Hepatocyte (in vitro differentiated cells): Measurements from ENCODE around the gene TCTN1. TPM values are rescaled to one million over a fixed set of nuclear protein-coding genes. Genes with fewer than 3 reads are reported as not detected.

ENCODE experiments used
- DNase-seq: peaks from one replicate; pipeline ENCODE4 v3.0.0-alpha.2; 2016; ENCODE audit warnings: low spot score
- H2AFZ ChIP-seq: fragments of 200-600 bp; sonication (generic); 2 replicates; pipeline ENCODE4 v1.6.0; 2016; ENCODE audit warnings: antibody characterized with exemption, mild to moderate bottlenecking
- H3K27ac ChIP-seq: fragments of 200-600 bp; sonication (generic); 2 replicates; pipeline ENCODE4 v1.5.1; 2016; ENCODE audit warnings: mild to moderate bottlenecking
- H3K27me3 ChIP-seq: fragments of 200-600 bp; sonication (generic); 2 replicates; pipeline ENCODE4 v1.6.1; 2016
- H3K36me3 ChIP-seq: fragments of 200-600 bp; sonication (generic); replicated peaks from 2 replicates; pipeline ENCODE4 v1.5.1; 2016; ENCODE audit warnings: low read depth; ENCODE audit not compliant: insufficient read depth
- H3K4me1 ChIP-seq: fragments of 200-600 bp; sonication (generic); 2 replicates; pipeline ENCODE4 v1.5.1; 2016; ENCODE audit warnings: mild to moderate bottlenecking, moderate library complexity; ENCODE audit not compliant: insufficient read depth
- H3K4me2 ChIP-seq: fragments of 200-600 bp; sonication (generic); 2 replicates; pipeline ENCODE4 v1.6.0; 2016
- H3K4me3 ChIP-seq: fragments of 200-600 bp; sonication (generic); 2 replicates; pipeline ENCODE4 v1.5.1; 2016; ENCODE audit warnings: mild to moderate bottlenecking
- H3K79me2 ChIP-seq: fragments of 200-600 bp; sonication (generic); 2 replicates; pipeline ENCODE4 v1.6.0; 2017; ENCODE audit warnings: mild to moderate bottlenecking
- H3K9me2 ChIP-seq: fragments of 200-600 bp; sonication (generic); replicated peaks from 2 replicates; pipeline ENCODE4 v1.6.0; 2017; ENCODE audit warnings: mild to moderate bottlenecking; ENCODE audit not compliant: insufficient read depth
- H3K9me3 ChIP-seq: fragments of 200-600 bp; sonication (generic); 2 replicates; pipeline ENCODE4 v1.5.1; 2016; ENCODE audit warnings: low read depth, mild to moderate bottlenecking
- H4K20me1 ChIP-seq: fragments of 200-600 bp; sonication (generic); 2 replicates; pipeline ENCODE4 v1.6.0; 2016; ENCODE audit warnings: mild to moderate bottlenecking; ENCODE audit not compliant: insufficient read depth, poor library complexity, severe bottlenecking
- EZH2 ChIP-seq: fragments of 200-600 bp; sonication (generic); IDR thresholded peaks from 2 replicates; pipeline ENCODE4 v1.6.1; 2016; ENCODE audit warnings: antibody characterized with exemption, mild to moderate bottlenecking, borderline replicate concordance
- EZH2phosphoT487 ChIP-seq: fragments of 200-600 bp; sonication (generic); IDR thresholded peaks from one replicate; pipeline ENCODE4 v1.6.1; 2018; ENCODE audit warnings: antibody characterized with exemption, mild to moderate bottlenecking, low read depth, moderate library complexity; ENCODE audit not compliant: unreplicated experiment, severe bottlenecking
- WGBS: methylation state at CpG from one replicate; pipeline ENCODE4 v1.1.6; 2016; ENCODE audit warnings: low lambda C conversion rate; ENCODE audit errors: missing lambda C conversion rate; 5-methylcytosine and 5-hydroxymethylcytosine counted together
- polyA plus RNA-seq: library from polyadenylated mRNA; unstranded; fragments of >200 nt; fragmentation: Nextera tagmentation; extraction: Ambion mirVana; gene quantifications from 2 replicates; pipeline ENCODE4 v1.2.1, GENCODE V29; 2016
- total RNA-seq: library from RNA; depleted of rRNA; stranded (reverse); fragments of >200 nt; gene quantifications from 2 replicates; pipeline ENCODE4 v1.2.3, GENCODE V29; 2014
- TF ChIP-seq, protein P1 (sequence below): fragments of 200-600 bp; sonication (generic); IDR thresholded peaks from 2 replicates; pipeline ENCODE4 v1.5.1; 2016; ENCODE audit warnings: antibody characterized with exemption, mild to moderate bottlenecking; ENCODE audit not compliant: poor library complexity

The TCTN1 gene
- total RNA-seq, result 36.8 and 40.6 TPM in 2 replicates
- 39.0 and 40.9 TPM in 2 replicates for polyA plus RNA-seq

DNA sequence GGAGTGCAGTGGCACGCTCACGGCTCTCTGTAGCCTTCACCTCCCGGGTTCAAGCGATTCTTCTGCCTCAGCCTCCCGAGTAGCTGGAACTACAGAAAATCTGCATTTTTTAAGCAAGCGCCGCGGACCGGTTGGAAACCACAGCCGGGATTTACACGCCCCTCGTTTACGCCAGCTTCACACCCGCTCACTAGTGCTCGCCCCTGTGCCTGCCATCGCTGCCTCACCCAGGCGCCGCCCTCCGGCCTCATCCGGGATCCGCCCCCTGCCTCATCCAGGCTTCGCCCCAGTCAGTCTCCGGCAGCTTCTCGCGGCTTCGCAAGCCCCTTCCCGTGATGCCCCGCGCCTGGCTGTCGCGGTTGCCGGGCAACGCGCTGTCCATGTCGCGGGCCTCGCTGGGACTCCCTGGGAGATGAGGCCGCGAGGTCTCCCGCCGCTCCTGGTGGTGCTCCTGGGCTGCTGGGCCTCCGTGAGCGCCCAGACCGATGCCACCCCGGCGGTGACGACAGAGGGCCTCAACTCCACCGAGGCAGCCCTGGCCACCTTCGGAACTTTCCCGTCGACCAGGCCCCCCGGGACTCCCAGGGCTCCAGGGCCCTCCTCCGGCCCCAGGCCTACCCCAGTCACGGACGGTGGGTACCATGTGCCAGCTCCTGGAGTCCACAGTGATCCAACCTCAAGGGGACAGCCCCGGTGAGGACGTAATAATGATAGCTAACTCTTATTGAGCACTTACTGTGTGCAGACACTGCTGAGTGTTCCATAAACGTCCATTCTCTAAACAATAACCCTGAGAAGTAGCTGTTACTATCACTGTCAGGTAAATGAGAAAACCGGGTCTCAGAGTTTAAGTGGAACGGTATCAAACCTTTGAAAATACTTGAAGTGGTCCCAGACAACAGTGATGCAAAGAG, at the start of gene TCTN1:
Gene TCTN1 (plus strand): TSS at position 359 of the 914 bp plus-strand sequence. CDS start 54 bp downstream, at position 413.
- DNase-seq, result peak; percentile 98
- 4% methylated on average over 52 of the region's 60 CpGs for WGBS
- Histone ChIP-seq H3K4me3 (peak within 1 kb of the TSS; percentile 52), H3K36me3 (no peaks in the 10 kb centered on the region), H3K9me3 (no peaks in the 10 kb centered on the region), H3K79me2 (peaks cover 10% of the 10 kb centered on the region), H3K4me1 (peaks cover 3% of the 10 kb centered on the region), H4K20me1 (no peaks in the 10 kb centered on the region), H3K27ac (peak within 1 kb of the TSS; percentile 42), H2AFZ (peak within 1 kb of the TSS; percentile 87), H3K9me2 (no peaks in the 10 kb centered on the region), H3K27me3 (no peaks in the 10 kb centered on the region), H3K4me2 (peak within 1 kb of the TSS; percentile 86)
- no peak for TF ChIP-seq EZH2phosphoT487
- TF ChIP-seq, protein P1, sequence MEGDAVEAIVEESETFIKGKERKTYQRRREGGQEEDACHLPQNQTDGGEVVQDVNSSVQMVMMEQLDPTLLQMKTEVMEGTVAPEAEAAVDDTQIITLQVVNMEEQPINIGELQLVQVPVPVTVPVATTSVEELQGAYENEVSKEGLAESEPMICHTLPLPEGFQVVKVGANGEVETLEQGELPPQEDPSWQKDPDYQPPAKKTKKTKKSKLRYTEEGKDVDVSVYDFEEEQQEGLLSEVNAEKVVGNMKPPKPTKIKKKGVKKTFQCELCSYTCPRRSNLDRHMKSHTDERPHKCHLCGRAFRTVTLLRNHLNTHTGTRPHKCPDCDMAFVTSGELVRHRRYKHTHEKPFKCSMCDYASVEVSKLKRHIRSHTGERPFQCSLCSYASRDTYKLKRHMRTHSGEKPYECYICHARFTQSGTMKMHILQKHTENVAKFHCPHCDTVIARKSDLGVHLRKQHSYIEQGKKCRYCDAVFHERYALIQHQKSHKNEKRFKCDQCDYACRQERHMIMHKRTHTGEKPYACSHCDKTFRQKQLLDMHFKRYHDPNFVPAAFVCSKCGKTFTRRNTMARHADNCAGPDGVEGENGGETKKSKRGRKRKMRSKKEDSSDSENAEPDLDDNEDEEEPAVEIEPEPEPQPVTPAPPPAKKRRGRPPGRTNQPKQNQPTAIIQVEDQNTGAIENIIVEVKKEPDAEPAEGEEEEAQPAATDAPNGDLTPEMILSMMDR, result no peak
- no peak for TF ChIP-seq EZH2

DNA sequence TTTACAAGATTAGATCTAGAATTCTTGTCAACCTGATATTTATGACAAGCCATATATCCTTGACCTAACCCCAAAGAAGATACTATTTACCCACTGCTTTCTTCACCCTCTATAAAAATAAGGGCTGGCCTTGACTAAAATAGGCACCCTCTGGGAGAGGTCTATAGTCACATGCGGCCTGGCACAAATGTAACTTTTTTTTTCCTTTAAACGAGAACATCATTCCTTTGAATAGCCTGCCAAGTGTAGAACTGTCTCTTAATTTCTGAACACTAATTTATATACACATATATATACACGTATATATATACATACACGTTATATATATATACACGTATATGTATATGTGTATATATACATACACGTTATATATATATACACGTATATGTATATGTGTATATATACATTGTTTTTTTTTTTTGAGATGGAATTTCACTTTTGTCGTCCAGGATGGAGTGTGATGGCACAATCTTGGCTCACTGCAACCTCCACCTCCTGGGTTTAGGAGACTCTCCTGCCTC, 49.4 kb upstream of the TCTN1 start:
- no peak for DNase-seq

DNA sequence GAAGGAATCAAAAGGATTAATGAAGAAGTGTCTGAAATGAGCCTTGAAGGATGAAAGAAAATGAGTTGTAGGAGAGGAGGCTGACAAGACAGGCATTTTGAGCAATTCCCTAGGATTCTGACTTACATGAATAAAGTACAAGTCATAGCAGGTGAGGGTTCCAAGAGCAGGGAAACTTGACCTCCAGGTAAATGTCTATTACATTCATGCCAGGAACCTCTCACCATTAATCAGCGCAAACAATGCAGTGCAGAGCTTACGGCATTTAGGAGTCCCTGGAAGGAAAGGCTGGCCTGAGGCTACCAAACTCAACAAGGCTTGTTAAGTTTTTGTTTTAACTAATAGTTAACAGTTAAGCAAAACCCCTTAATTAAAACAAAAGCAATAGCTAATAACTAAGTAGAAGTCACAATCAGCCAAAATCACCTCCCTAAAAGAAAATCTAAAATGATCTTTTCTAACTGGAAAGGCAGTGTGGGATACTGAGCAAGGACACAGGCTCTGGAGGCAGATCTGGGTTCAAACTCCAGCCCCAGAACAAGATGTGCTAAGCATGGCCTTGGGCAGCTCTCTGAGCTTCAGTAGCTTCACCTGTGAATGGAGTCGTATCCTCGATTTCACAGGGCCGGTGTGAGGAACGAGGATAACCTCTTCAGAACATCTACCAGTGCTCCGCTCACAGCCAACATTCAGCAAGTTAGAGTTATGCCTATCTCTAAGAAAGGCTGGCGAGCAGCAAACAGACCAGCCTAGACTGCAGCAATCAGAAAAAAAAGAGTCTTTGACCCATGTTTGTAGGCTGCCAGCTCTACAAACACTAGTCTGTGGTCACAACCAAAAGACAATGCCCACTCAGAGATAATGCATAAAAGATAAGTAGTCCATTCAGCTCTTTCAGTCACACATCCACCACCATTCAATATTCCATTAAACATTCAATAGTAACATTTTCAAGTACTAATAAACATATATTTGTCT, 47.7 kb upstream of the TCTN1 start:
- no peak for TF ChIP-seq EZH2phosphoT487
- TF ChIP-seq, protein P1, result no peak
- no peak for TF ChIP-seq EZH2
- peak overlapping the region; percentile 39 for H3K4me2 ChIP-seq
- H3K79me2 ChIP-seq, result peaks cover 86% of the 10 kb centered on the region
- no peak overlapping the region for H3K4me3 ChIP-seq
- no peaks in the 10 kb centered on the region for H4K20me1 ChIP-seq
- no peaks in the 10 kb centered on the region for H3K36me3 ChIP-seq
- no peaks in the 10 kb centered on the region for H3K9me3 ChIP-seq
- peaks cover 16% of the 10 kb centered on the region for H3K4me1 ChIP-seq
- peak overlapping the region; percentile 29 for H3K27ac ChIP-seq
- no peaks in the 10 kb centered on the region for H3K9me2 ChIP-seq
- no peaks in the 10 kb centered on the region for H3K27me3 ChIP-seq
- H2AFZ ChIP-seq, result no peak overlapping the region
- DNase-seq, result no peak
- WGBS, result 63% methylated on average over 8 of the region's 8 CpGs

More for the DNA sequence above, 49.4 kb upstream of the TCTN1 start:
- no peaks in the 10 kb centered on the region for H3K9me3 ChIP-seq
- no peak overlapping the region for H3K4me3 ChIP-seq
- no peak overlapping the region for H2AFZ ChIP-seq
- peaks cover 16% of the 10 kb centered on the region for H3K4me1 ChIP-seq
- peaks cover 1% of the 10 kb centered on the region for H4K20me1 ChIP-seq
- H3K4me2 ChIP-seq, result peak overlapping the region; percentile 21
- TF ChIP-seq EZH2phosphoT487 (no peak), EZH2 (no peak)
- TF ChIP-seq, protein P1, result no peak
- 86% methylated on average over 8 of the region's 8 CpGs for WGBS
- H3K79me2 ChIP-seq, result peaks cover 99% of the 10 kb centered on the region
- no peaks in the 10 kb centered on the region for H3K27me3 ChIP-seq
- no peaks in the 10 kb centered on the region for H3K36me3 ChIP-seq
- peak overlapping the region; percentile 24 for H3K27ac ChIP-seq
- no peaks in the 10 kb centered on the region for H3K9me2 ChIP-seq
